ENCODE measurements around the gene ZPLD1.

- TF ChIP-seq CTCF (IDR thresholded peaks at IDR 0.05) = no peak
- no peak for TF ChIP-seq POLR2A (IDR thresholded peaks at IDR 0.05)
Observed at GRCh38 chr3:102492300-102492699, 57.5 kb downstream of the ZPLD1 start.

Data from heart left ventricle (tissue), 13 donors.